Activated CD8-positive, alpha-beta T cell treated with anti-CD3 and anti-CD28 coated beads for 36 hours (primary cell): ENCODE data around the gene PLCG2. TPM values are rescaled to one million over a fixed set of nuclear protein-coding genes. Genes with fewer than 3 reads are reported as not detected.
A peak's percentile ranks its signal among the peaks of the same experiment; 100 is the strongest.

Experiments
- ATAC-seq: fragments of 200-7000 bp; cut with Tn5 transposase; one replicate; pipeline ENCODE4 v1.10.0; 2021; ENCODE audit warnings: mild to moderate bottlenecking, moderate library complexity
- CTCF ChIA-PET: fragments of 350-600 bp; sonication (Branson Sonifier 250); formaldehyde crosslinking; loops from one replicate; lab custom pipeline; 2021; ENCODE audit warnings: antibody characterized with exemption; lab: Charles Lee
- POLR2A ChIA-PET: fragments of 350-600 bp; sonication (Branson Sonifier 250); formaldehyde crosslinking; loops from one replicate; lab custom pipeline; 2021; ENCODE audit warnings: antibody characterized with exemption; lab: Charles Lee
- DNase-seq: peaks from one replicate; pipeline ENCODE4 v3.0.0-alpha.2; 2020
- H3K27ac Mint-ChIP-seq: one replicate; pipeline ENCODE4 v1.8.0; 2021; ENCODE audit warnings: mild to moderate bottlenecking, mixed read lengths
- H3K27me3 Mint-ChIP-seq: one replicate; pipeline ENCODE4 v1.8.0; 2021; ENCODE audit warnings: mixed read lengths
- H3K36me3 Mint-ChIP-seq: one replicate; pipeline ENCODE4 v1.8.0; 2021; ENCODE audit warnings: low read depth, mixed read lengths
- H3K4me1 Mint-ChIP-seq: one replicate; pipeline ENCODE4 v1.8.0; 2021; ENCODE audit warnings: low read depth, mixed read lengths
- H3K4me3 Mint-ChIP-seq: one replicate; pipeline ENCODE4 v1.8.0; 2021; ENCODE audit warnings: mild to moderate bottlenecking, moderate library complexity, mixed read lengths
- H3K9me3 Mint-ChIP-seq: one replicate; pipeline ENCODE4 v1.8.0; 2021; ENCODE audit warnings: mixed read lengths
- intact Hi-C: fragments of 100-400 bp; cut with micrococcal nuclease; formaldehyde crosslinking; loops from one replicate; pipeline ENCODE4 v1.10.0; 2022
- total RNA-seq, 2 experiments: library from RNA; stranded (reverse); gene quantifications; one replicate each; pipeline ENCODE4 v1.2.3, GENCODE V29; 2021
- TF ChIP-seq, protein P1 (sequence below): fragments of 200-600 bp; IDR thresholded peaks from one replicate; pipeline ENCODE4 v1.8.0; 2022; ENCODE audit warnings: antibody characterized with exemption, mild to moderate bottlenecking

PLCG2 gene
- total RNA-seq, 2 experiments from 2014 or later: 12.7 to 13.7 TPM

DNA sequence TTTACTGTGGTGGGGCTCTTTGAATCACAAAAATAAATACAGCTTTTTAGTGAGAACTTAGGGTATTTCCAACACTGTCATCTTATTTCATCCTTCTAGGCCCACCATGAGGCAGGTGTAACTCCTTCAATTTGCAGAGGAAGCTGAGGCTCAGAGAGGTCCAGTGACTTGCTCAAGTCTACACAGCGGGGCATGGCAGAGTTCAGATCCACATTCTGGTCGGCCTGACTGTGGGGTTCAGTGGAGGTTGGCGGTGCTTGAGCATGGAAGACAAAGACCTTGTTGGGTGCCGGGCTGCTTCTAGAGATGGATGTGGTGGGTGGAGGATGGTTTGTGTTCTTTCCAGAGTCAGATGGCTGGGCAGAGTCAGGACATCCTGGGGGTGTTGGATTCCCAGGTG, 39.8 kb downstream of the PLCG2 start:
- no peak for ATAC-seq
- Mint-ChIP-seq H3K36me3 (no peaks in the 10 kb centered on the region), H3K27ac (no peak overlapping the region), H3K9me3 (no peaks in the 10 kb centered on the region), H3K4me1 (peaks cover 12% of the 10 kb centered on the region), H3K27me3 (peaks cover 2% of the 10 kb centered on the region), H3K4me3 (no peak overlapping the region)
- TF ChIP-seq, protein P1, sequence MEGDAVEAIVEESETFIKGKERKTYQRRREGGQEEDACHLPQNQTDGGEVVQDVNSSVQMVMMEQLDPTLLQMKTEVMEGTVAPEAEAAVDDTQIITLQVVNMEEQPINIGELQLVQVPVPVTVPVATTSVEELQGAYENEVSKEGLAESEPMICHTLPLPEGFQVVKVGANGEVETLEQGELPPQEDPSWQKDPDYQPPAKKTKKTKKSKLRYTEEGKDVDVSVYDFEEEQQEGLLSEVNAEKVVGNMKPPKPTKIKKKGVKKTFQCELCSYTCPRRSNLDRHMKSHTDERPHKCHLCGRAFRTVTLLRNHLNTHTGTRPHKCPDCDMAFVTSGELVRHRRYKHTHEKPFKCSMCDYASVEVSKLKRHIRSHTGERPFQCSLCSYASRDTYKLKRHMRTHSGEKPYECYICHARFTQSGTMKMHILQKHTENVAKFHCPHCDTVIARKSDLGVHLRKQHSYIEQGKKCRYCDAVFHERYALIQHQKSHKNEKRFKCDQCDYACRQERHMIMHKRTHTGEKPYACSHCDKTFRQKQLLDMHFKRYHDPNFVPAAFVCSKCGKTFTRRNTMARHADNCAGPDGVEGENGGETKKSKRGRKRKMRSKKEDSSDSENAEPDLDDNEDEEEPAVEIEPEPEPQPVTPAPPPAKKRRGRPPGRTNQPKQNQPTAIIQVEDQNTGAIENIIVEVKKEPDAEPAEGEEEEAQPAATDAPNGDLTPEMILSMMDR: no peak
- DNase-seq: no peak
- intact Hi-C loops: no loop called here
- CTCF ChIA-PET: interaction anchor here (0.6 to 1.3 kb wide), 2 partner anchors 55 to 61 kb away, joined by 3 read pairs; no protein-coding TSS in a partner anchor
- POLR2A ChIA-PET: no interaction called here

DNA sequence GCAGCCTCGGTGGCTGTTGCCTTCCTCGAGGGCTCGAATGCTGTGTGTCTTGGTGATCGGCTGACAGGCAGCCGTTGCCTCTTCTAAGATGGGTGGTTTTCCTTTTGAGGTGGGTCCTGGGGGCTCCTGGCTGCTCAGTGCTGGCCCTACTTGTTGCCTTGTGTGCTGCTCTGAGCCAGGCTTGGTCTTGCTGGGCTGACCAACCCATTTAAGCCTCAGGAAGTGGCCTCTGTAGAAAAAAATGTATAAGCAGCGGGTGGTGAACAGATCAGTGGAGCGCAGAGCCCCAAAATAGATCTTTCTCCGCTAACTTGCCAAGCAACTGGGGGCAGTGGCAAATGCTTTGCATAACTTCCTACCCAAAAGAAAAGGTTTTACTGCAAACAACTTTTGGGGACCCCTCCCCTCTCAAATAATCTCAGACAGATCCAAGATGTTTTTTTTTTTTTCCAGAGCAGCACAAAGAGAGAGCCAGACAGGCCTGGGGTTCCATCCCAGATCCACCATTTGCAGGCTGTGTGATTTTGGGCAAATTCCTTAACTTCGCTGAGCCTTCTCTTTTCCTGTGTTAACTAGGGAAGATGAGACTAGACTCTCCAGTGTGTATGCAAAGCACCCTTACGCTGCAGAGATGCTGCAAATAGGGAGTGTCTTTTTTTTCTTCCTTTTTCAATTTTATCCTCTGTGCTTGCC, 42.5 kb downstream of the PLCG2 start:
- DNase-seq (no peak), ATAC-seq (no peak)
- Mint-ChIP-seq H3K9me3 (no peaks in the 10 kb centered on the region), H3K27ac (peak overlapping the region; percentile 6), H3K27me3 (peaks cover 2% of the 10 kb centered on the region), H3K4me3 (no peak overlapping the region), H3K4me1 (peaks cover 12% of the 10 kb centered on the region), H3K36me3 (no peaks in the 10 kb centered on the region)
- intact Hi-C loops: no loop called here
- ChIA-PET POLR2A (no interaction called here), CTCF (interaction anchor here (2.2 kb wide), 1 partner anchor 52 kb away, joined by 6 read pairs; no protein-coding TSS in a partner anchor)
- TF ChIP-seq, protein P1: no peak

DNA sequence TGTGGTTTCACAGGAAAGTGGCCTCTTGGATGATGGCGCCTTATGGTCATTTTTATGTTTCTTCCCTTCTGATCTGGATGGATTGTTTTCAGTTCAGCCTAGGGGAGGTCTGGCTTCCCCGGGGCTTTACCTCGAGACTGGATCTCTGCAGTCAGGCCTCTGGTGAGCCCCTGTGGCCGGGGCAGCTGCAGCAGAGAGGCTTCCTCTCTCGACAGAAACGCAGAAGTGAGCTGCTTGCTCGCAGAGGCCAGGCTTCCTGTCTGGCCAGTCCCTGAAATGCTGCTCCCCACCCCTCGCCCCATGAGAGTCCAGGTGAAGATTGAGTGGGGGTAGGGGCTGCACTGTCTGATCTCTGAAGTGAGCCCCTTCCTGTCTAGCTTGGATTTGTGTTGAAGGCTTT, 44.0 kb downstream of the PLCG2 start:
- POLR2A ChIA-PET: interaction anchor here (0.6 kb wide), 1 partner anchor 22 kb away, joined by 3 read pairs; no protein-coding TSS in a partner anchor
- intact Hi-C loops: no loop called here
- CTCF ChIA-PET: interaction anchor here (1.3 to 2.2 kb wide), 2 partner anchors 13 to 50 kb away, joined by 3 to 6 read pairs; no protein-coding TSS in a partner anchor
- H3K9me3 Mint-ChIP-seq: no peaks in the 10 kb centered on the region
- H3K27ac Mint-ChIP-seq: peak overlapping the region; percentile 59
- DNase-seq (no peak), ATAC-seq (peak; percentile 69)
- H3K4me3 Mint-ChIP-seq: no peak overlapping the region
- H3K36me3 Mint-ChIP-seq: no peaks in the 10 kb centered on the region
- peaks cover 2% of the 10 kb centered on the region for H3K27me3 Mint-ChIP-seq
- TF ChIP-seq, protein P1: no peak
- H3K4me1 Mint-ChIP-seq: peaks cover 8% of the 10 kb centered on the region

- ATAC-seq: no peak
- intact Hi-C loops: no loop called here
- TF ChIP-seq, protein P1: no peak
- no peaks in the 10 kb centered on the region for H3K36me3 Mint-ChIP-seq
- DNase-seq: no peak
- no peak overlapping the region for H3K4me3 Mint-ChIP-seq
- ChIA-PET POLR2A (no interaction called here), CTCF (interaction anchor here (1.3 to 2.2 kb wide), 2 partner anchors 14 to 50 kb away, joined by 3 to 6 read pairs; no protein-coding TSS in a partner anchor)
- H3K9me3 Mint-ChIP-seq: no peaks in the 10 kb centered on the region
- peaks cover 2% of the 10 kb centered on the region for H3K27me3 Mint-ChIP-seq
- no peak overlapping the region for H3K27ac Mint-ChIP-seq
- peaks cover 3% of the 10 kb centered on the region for H3K4me1 Mint-ChIP-seq
These were observed 44.6 kb downstream of the PLCG2 start for GRCh38 chr16:81823734-81824133.

DNA sequence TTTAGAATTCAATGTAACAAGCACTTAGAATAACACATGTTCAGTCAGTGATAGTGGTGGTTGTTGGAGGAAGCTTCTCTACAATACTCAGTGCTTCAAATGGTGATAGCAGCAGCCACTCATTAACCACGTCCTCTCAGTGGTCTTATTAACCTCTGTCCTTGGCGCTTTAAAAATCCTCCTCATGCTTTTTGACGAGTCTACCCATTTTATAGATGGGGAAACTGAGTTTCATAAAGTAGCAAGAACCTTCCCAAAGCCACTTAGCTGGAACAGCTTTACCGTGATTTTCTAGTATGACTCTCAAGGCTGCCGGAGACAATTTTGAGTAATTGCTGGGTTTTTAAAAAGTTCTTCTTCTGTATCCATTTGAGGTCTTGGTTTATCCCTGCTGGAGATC, 47.4 kb downstream of the PLCG2 start:
- CTCF ChIA-PET: no interaction called here
- TF ChIP-seq, protein P1: no peak
- peaks cover 12% of the 10 kb centered on the region for H3K4me1 Mint-ChIP-seq
- H3K27me3 Mint-ChIP-seq: no peaks in the 10 kb centered on the region
- POLR2A ChIA-PET: interaction anchor here (1.1 kb wide), 1 partner anchor 76 kb away, joined by 3 read pairs; no protein-coding TSS in a partner anchor
- ATAC-seq: no peak
- no peaks in the 10 kb centered on the region for H3K36me3 Mint-ChIP-seq
- intact Hi-C loops: no loop called here
- DNase-seq: no peak
- H3K9me3 Mint-ChIP-seq: no peaks in the 10 kb centered on the region
- H3K27ac Mint-ChIP-seq: no peak overlapping the region
- H3K4me3 Mint-ChIP-seq: no peak overlapping the region
